K562 (cell line): ENCODE measurements around the gene PLK5. TPM values are rescaled to one million over a fixed set of nuclear protein-coding genes. Genes with fewer than 3 reads are reported as not detected.

ENCODE experiments used
- ATAC-seq: fragments of 200-7000 bp; cut with Tn5 transposase; 3 replicates; pipeline ENCODE4 v1.9.1; 2020; ENCODE audit warnings: moderate library complexity
- BruUV-seq: library from RNA; stranded (reverse); fragments of 400-500 nt; replicated peaks from 2 replicates; lab custom pipeline; 2021; lab: Mats Ljungman, UMichigan
- CTCF ChIA-PET: fragments of 300-600 bp; formaldehyde crosslinking; extraction: SDS; loops from one replicate; lab custom pipeline; 2021; ENCODE audit warnings: low intra/inter-chr PET ratio; lab: Yijun Ruan, JAX
- POLR2A ChIA-PET: fragments of 300-600, 350-650 bp; sonication (Branson Sonifier 250); formaldehyde crosslinking; extraction: SDS; loops from one replicate; lab custom pipeline; 2021; ENCODE audit warnings: antibody characterized with exemption, inconsistent platforms; lab: Yijun Ruan, JAX
- DNase-seq, 4 experiments: peaks; one replicate each; pipeline versions ENCODE4 v3.0.0 to v3.0.0-alpha.2; 2011 to 2018; ENCODE audit warnings: low spot score in 3 of 4, mixed read lengths in 3 of 4; ENCODE audit errors: extremely low read depth in 1 of 4
- FAIRE-seq: peaks from 2 replicates; lab custom pipeline; 2011; peaks lifted over from hg19 to GRCh38; lab: Jason Lieb, UNC
- H2AFZ ChIP-seq: 2 replicates; pipeline ENCODE4 v1.6.0; 2011; ENCODE audit warnings: low read depth, low read length, control low read depth, inconsistent platforms
- H3K27ac ChIP-seq: fragments of 200-600 bp; 3 replicates; pipeline ENCODE4 v1.8.0; 2011; ENCODE audit warnings: low read depth, mild to moderate bottlenecking, control low read depth, inconsistent platforms, low read length, moderate library complexity, mixed read lengths; ENCODE audit errors: extremely low read depth
- H3K27me3 ChIP-seq, 2 experiments: fragments of 300-600 bp in 1 of 2; 2 replicates in 1 of 2; 3 replicates in 1 of 2; pipeline versions ENCODE4 v1.6.0 to v1.8.0; 2011; ENCODE audit warnings: inconsistent platforms in 2 of 2, low read length in 2 of 2, mild to moderate bottlenecking in 1 of 2, mixed read lengths in 1 of 2, moderate library complexity in 1 of 2; ENCODE audit not compliant: control insufficient read depth in 2 of 2, insufficient read depth in 2 of 2
- H3K36me3 ChIP-seq: fragments of 300-600 bp; 3 replicates; pipeline ENCODE4 v1.8.0; 2011; ENCODE audit warnings: mild to moderate bottlenecking, low read length, inconsistent platforms; ENCODE audit not compliant: control insufficient read depth, insufficient read depth
- H3K4me1 ChIP-seq, 2 experiments: fragments of 200-600 bp in 1 of 2; replicated peaks in 1 of 2; 2 replicates in 1 of 2; 3 replicates in 1 of 2; pipeline versions ENCODE4 v1.5.1 to v1.8.0; 2011; ENCODE audit warnings: inconsistent platforms in 2 of 2, low read length in 2 of 2, mild to moderate bottlenecking in 1 of 2, mixed read lengths in 1 of 2, moderate library complexity in 1 of 2; ENCODE audit not compliant: control insufficient read depth in 2 of 2, insufficient read depth in 2 of 2
- H3K4me2 ChIP-seq: 2 replicates; pipeline ENCODE4 v1.6.1; 2011; ENCODE audit warnings: low read length, control low read depth, inconsistent platforms, mixed read lengths; ENCODE audit not compliant: insufficient read depth
- H3K4me3 ChIP-seq: fragments of 200-600 bp; sonication (generic), shearing (Covaris generic); 2 replicates; pipeline ENCODE4 v1.5.1; 2016; ENCODE audit warnings: control low read depth, inconsistent platforms
- H3K79me2 ChIP-seq: fragments of 200-600 bp; 3 replicates; pipeline ENCODE4 v1.8.0; 2011; ENCODE audit warnings: low read length, inconsistent platforms; ENCODE audit not compliant: control insufficient read depth, insufficient read depth
- H3K9ac ChIP-seq, 2 experiments: 2 replicates each; pipeline versions ENCODE4 v1.6.0 to v1.6.1; 2011; ENCODE audit warnings: low read depth in 2 of 2, low read length in 2 of 2, control low read depth in 1 of 2, inconsistent platforms in 1 of 2, mild to moderate bottlenecking in 1 of 2, mixed read lengths in 1 of 2; ENCODE audit not compliant: insufficient read depth in 1 of 2
- H3K9me1 ChIP-seq: one replicate; pipeline ENCODE4 v1.6.0; 2011; ENCODE audit warnings: inconsistent platforms, mild to moderate bottlenecking, low read length, moderate library complexity; ENCODE audit not compliant: control insufficient read depth, insufficient read depth
- H3K9me3 ChIP-seq: replicated peaks from 2 replicates; pipeline ENCODE4 v1.5.1; 2011; ENCODE audit warnings: low read depth, low read length, inconsistent platforms; ENCODE audit not compliant: control insufficient read depth, insufficient read depth
- H4K20me1 ChIP-seq: replicated peaks from 2 replicates; pipeline ENCODE4 v1.6.1; 2011; ENCODE audit warnings: low read length, inconsistent platforms, mixed read lengths; ENCODE audit not compliant: control insufficient read depth, insufficient read depth
- EHMT2 ChIP-seq: fragments of 450-650 bp; IDR thresholded peaks from 2 replicates; pipeline ENCODE4 v1.6.1; 2018; ENCODE audit warnings: antibody characterized with exemption
- FOSL1 ChIP-seq: fragments of 200-800 bp; sonication (Bioruptor generic); conservative IDR thresholded peaks from 2 replicates; pipeline ENCODE4 v1.6.1; 2016; ENCODE audit warnings: missing genetic modification characterization, missing compliant biosample characterization
- FOXO4 ChIP-seq: fragments of 450-650 bp; formaldehyde crosslinking; IDR thresholded peaks from 2 replicates; pipeline ENCODE4 v1.4.0; 2020; ENCODE audit warnings: mild to moderate bottlenecking, moderate library complexity
- GABPA ChIP-seq: fragments of 200-800 bp; sonication (Bioruptor generic); conservative IDR thresholded peaks from 2 replicates; pipeline ENCODE4 v1.6.1; 2016; ENCODE audit warnings: low read depth, missing genetic modification characterization, missing compliant biosample characterization
- HNRNPUL1 ChIP-seq: fragments of 200-400 bp; formaldehyde crosslinking; IDR thresholded peaks from 2 replicates; pipeline ENCODE4 v1.6.1; 2017; ENCODE audit warnings: low read length
- JUNB ChIP-seq: fragments of 450-650 bp; formaldehyde crosslinking; conservative IDR thresholded peaks from 2 replicates; pipeline ENCODE4 v1.4.0; 2020; ENCODE audit warnings: mild to moderate bottlenecking
- MIER1 ChIP-seq: fragments of 450-650 bp; IDR thresholded peaks from 2 replicates; pipeline ENCODE4 v1.6.1; 2016; ENCODE audit warnings: antibody characterized with exemption, mild to moderate bottlenecking, low read depth
- NCOA6 ChIP-seq: fragments of 450-650 bp; IDR thresholded peaks from 2 replicates; pipeline ENCODE4 v1.6.1; 2017; ENCODE audit warnings: mild to moderate bottlenecking
- NFYB ChIP-seq: IDR thresholded peaks from 2 replicates; pipeline ENCODE4 v1.6.1; 2011; ENCODE audit warnings: mild to moderate bottlenecking, moderate library complexity; ENCODE audit not compliant: insufficient read length; ENCODE audit errors: extremely low read depth
- NR0B1 ChIP-seq: fragments of 450-650 bp; IDR thresholded peaks from one replicate; pipeline ENCODE4 v1.6.1; 2018; ENCODE audit warnings: mild to moderate bottlenecking, moderate library complexity; ENCODE audit not compliant: partially characterized antibody
- SMARCA5 ChIP-seq: fragments of 450-650 bp; IDR thresholded peaks from 2 replicates; pipeline ENCODE4 v1.6.1; 2016
- SP2 ChIP-seq: IDR thresholded peaks from 2 replicates; pipeline ENCODE4 v1.6.1; 2011; ENCODE audit warnings: mild to moderate bottlenecking, low read depth, low read length, moderate library complexity; ENCODE audit not compliant: poor library complexity, severe bottlenecking; ENCODE audit errors: extremely low read depth
- ZEB2 ChIP-seq: fragments of 450-650 bp; IDR thresholded peaks from 2 replicates; pipeline ENCODE4 v1.6.1; 2016
- ZKSCAN3 ChIP-seq: fragments of 250-450 bp; sonication (Bioruptor Pico); IDR thresholded peaks from 2 replicates; pipeline ENCODE4 v1.4.0; 2020
- ZNF121 ChIP-seq: sonication (generic); formaldehyde crosslinking; conservative IDR thresholded peaks from 2 replicates; pipeline ENCODE4 v1.8.0; 2022; ENCODE audit warnings: missing genetic modification reagents
- ZNF224 ChIP-seq: sonication (generic); formaldehyde crosslinking; IDR thresholded peaks from 2 replicates; pipeline ENCODE4 v1.8.0; 2022; ENCODE audit warnings: mild to moderate bottlenecking, missing genetic modification reagents
- ZNF3 ChIP-seq: fragments of 250-450 bp; sonication (Bioruptor Pico); IDR thresholded peaks from 2 replicates; pipeline ENCODE4 v1.5.0; 2021; ENCODE audit warnings: mild to moderate bottlenecking, moderate library complexity
- ZNF584 ChIP-seq: fragments of 200-800 bp; sonication (Bioruptor generic); IDR thresholded peaks from 2 replicates; pipeline ENCODE4 v1.6.1; 2016; ENCODE audit warnings: low read depth, mild to moderate bottlenecking, missing genetic modification characterization, missing compliant biosample characterization
- WGBS: fragments of 100-300 bp; shearing (Covaris generic); methylation state at CpG from one replicate; pipeline ENCODE4 v1.1.6; 2016; ENCODE audit warnings: low coverage, mixed read lengths; ENCODE audit not compliant: insufficient coverage; ENCODE audit errors: missing lambda C conversion rate; 5-methylcytosine and 5-hydroxymethylcytosine counted together
- in situ Hi-C: fragments of 300-500 bp; cut with MboI; formaldehyde crosslinking; loops from 4 replicates; pipeline ENCODE4 v1.15.0; 2018; ENCODE audit warnings: inconsistent platforms, mixed read lengths
- intact Hi-C: fragments of 100-400 bp; cut with micrococcal nuclease; formaldehyde crosslinking; loops from 2 replicates; pipeline ENCODE4 v1.14.2; 2022
- polyA plus RNA-seq, 8 experiments: library from polyadenylated mRNA; depleted of rRNA in 4 of 8; stranded (reverse) in 5 of 8; unstranded in 3 of 8; fragments of >200 nt; fragmentation: Nextera tagmentation in 2 of 8; fragmentation: Illumina TruSeq in 1 of 8; extraction: Ambion mirVana in 2 of 8; extraction: Trizol in 1 of 8; gene quantifications; 2 replicates each; pipeline versions ENCODE4 v1.2.1 to v1.2.3, GENCODE V29; 2011 to 2014; ENCODE audit warnings: inconsistent platforms in 1 of 8, missing spikeins in 1 of 8
- total RNA-seq, 7 experiments: library from RNA; depleted of rRNA in 6 of 7; stranded (reverse); fragments of >200 nt in 6 of 7; fragmentation: Illumina TruSeq in 2 of 7; extraction: Trizol in 2 of 7; gene quantifications; 2 replicates each; pipeline versions ENCODE4 v1.2.1 to v1.2.3, GENCODE V29; 2011 to 2021; ENCODE audit warnings: low replicate concordance in 1 of 7

Gene PLK5
- total and polyA plus RNA-seq, 9 of the 15 experiments (the other 6 are each of a cell fraction or from before 2014, with no cell fraction given), result 0.04 to 0.23 (median 0.11) TPM; not detected in 5

GRCh38 chr19:1514295-1514661 is 9.6 kb upstream of the PLK5 start:
- Histone ChIP-seq H2AFZ (no peak overlapping the region), H3K4me3 (no peak overlapping the region), H3K4me2 (no peak overlapping the region), H3K27me3 (no peaks in the 10 kb centered on the region), H3K9me3 (peaks cover 3% of the 10 kb centered on the region), H4K20me1 (no peaks in the 10 kb centered on the region), H3K36me3 (peaks cover 4% of the 10 kb centered on the region; the same call in 1 of the 3 replicates), H3K9ac (no peak overlapping the region), H3K27ac (no peak overlapping the region), H3K9me1 (no peaks in the 10 kb centered on the region), H3K4me1 (peaks cover 0 to 46% of the 10 kb centered on the region in 2 experiments), H3K79me2 (peaks cover 11% of the 10 kb centered on the region; the same call in 2 of the 3 replicates)
- CTCF ChIA-PET, result no interaction called here
- POLR2A ChIA-PET, result no interaction called here
- intact Hi-C loops, result loop anchor here (5.0 kb wide), 1 partner anchor 57 kb away; no protein-coding TSS in a partner anchor
- 27% methylated on average over 4 of the region's 10 CpGs for WGBS
- DNase-seq (no peak), ATAC-seq (no peak), FAIRE-seq (no peak)
- TF ChIP-seq MIER1, result no peak
- TF ChIP-seq SP2, result no peak
- TF ChIP-seq JUNB (CRISPR knock-in tag), result no peak
- TF ChIP-seq NCOA6, result no peak
- no peak for TF ChIP-seq FOSL1
- no peak for TF ChIP-seq EHMT2
- no peak for TF ChIP-seq GABPA (tag)
- no peak for TF ChIP-seq HNRNPUL1
- no peak for TF ChIP-seq FOXO4 (CRISPR knock-in tag)
- TF ChIP-seq ZNF121 (CRISPR knock-in tag), result no peak
- TF ChIP-seq ZKSCAN3, result no peak
- TF ChIP-seq ZNF584 (CRISPR knock-in tag), result no peak
- no peak for TF ChIP-seq ZEB2
- TF ChIP-seq NR0B1, result no peak
- TF ChIP-seq ZNF224, result no peak
- TF ChIP-seq NFYB, result no peak
- no peak for TF ChIP-seq SMARCA5
- no peak for TF ChIP-seq ZNF3 (CRISPR knock-in tag)
- in situ Hi-C loops, result no loop called here
- BruUV-seq, result no TSS peak
